ENCODE results near the gene ADSL. TPM values are rescaled to one million over a fixed set of nuclear protein-coding genes. Genes with fewer than 3 reads are reported as not detected.
"Not testable (repeated sequence)": the region's sequence is repeated elsewhere in the genome, so short reads cannot be mapped to it uniquely, and the experiment has no call there.

ADSL gene
- total and polyA plus RNA-seq, 5 donors = 31.7 to 51.0 (median 39.1) TPM

DNA sequence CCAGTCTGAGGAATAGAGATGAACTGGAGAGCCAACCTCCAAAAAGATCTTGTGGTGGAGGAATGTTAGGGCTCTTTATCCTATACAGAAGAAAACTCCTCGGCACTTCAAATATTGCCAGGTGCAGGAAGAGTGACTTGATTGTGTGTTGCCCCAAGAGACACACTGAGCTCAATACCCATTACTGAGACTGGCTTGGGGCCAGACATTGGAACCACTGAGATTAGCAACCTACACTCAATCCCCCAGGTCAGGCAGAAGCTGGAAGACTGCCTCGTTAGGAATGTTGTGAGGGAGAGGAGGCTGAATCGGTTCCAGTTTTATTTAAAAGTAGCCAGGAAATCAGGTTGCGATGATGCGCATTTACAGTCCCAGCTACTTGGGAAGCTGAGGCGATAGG, 21.7 kb downstream of the ADSL start:
- H3K27ac ChIP-seq (ENCODE audit: low read length) = no peak overlapping the region
- ATAC-seq (no peak), DNase-seq (no peak)

DNA sequence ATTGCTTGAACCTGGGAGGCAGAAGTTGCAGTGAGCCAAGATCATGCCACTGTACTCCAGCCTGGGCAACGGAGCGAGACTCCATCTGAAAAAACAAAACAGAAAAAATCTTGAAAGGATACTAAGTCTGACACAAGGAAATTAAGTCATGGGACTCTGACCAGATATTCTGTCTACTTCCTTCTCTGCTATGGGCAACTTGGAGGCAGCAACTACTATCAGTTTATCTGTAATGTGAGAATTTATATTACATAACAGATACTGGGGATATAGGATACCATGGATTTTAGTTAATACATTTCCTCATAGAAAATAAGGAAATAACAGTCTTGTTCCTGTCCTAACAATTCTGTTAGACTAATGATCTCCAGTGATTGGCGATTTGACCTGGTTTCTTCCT, 22.5 kb downstream of the ADSL start:
- DNase-seq (no peak), ATAC-seq (no peak)
- H3K4me1 ChIP-seq (ENCODE audit: control insufficient read depth, insufficient read depth, low read length) = no peaks in the 10 kb centered on the region
- no peaks in the 10 kb centered on the region for H3K27me3 ChIP-seq (ENCODE audit: control insufficient read depth, insufficient read depth)
- intact Hi-C loops (cut with DNase I) = no loop called here
- no peak overlapping the region for H3K27ac ChIP-seq (ENCODE audit: low read length)
- H3K9me3 ChIP-seq (ENCODE audit: control insufficient read depth, low read length) = no peaks in the 10 kb centered on the region
- WGBS = 85% methylated on average over 3 of the region's 3 CpGs
- H3K4me3 ChIP-seq (ENCODE audit: low read length) = no peak overlapping the region

More for the DNA sequence above, 21.7 kb downstream of the ADSL start:
- H3K4me3 ChIP-seq (ENCODE audit: low read length) = no peak overlapping the region
- 57% methylated on average over 6 of the region's 6 CpGs for WGBS
- H3K4me1 ChIP-seq (ENCODE audit: control insufficient read depth, insufficient read depth, low read length) = no peaks in the 10 kb centered on the region
- no peaks in the 10 kb centered on the region for H3K27me3 ChIP-seq (ENCODE audit: control insufficient read depth, insufficient read depth)
- no peaks in the 10 kb centered on the region for H3K9me3 ChIP-seq (ENCODE audit: control insufficient read depth, low read length)
- intact Hi-C loops (cut with DNase I) = no loop called here

DNA sequence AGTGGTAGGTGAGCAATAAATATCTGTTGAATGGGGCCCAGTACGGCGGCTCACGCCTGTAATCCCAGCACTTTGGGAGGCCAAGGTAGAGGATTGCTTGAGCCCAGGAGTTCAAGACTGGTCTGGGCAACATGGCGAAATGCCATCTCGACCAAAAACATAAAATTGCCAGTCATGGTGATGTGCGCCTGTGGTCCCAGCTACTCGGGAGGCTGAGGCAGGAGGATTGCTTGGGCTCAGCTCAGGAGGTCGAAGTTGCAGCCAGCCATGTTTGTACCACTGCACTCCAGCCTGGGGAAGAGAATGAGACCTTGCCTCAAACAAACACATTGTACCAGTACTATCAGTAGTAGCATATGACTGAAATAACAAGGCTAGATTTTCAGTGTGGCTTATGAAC, 28.3 kb downstream of the ADSL start:
- Histone ChIP-seq H3K27ac (ENCODE audit: low read length) (no peak overlapping the region), H3K4me3 (ENCODE audit: low read length) (no peak overlapping the region), H3K9me3 (ENCODE audit: control insufficient read depth, low read length) (no peaks in the 10 kb centered on the region), H3K4me1 (ENCODE audit: control insufficient read depth, insufficient read depth, low read length) (peaks cover 1% of the 10 kb centered on the region), H3K27me3 (ENCODE audit: control insufficient read depth, insufficient read depth) (no peaks in the 10 kb centered on the region)
- no peak for DNase-seq
- intact Hi-C loops (cut with DNase I) = no loop called here
- WGBS = 97% methylated on average over 8 of the region's 8 CpGs
- ATAC-seq = no peak

GRCh38 chr22:40376149-40376548, 29.8 kb downstream of the ADSL start:
- Histone ChIP-seq H3K9me3 (ENCODE audit: control insufficient read depth, low read length) (no peaks in the 10 kb centered on the region), H3K27me3 (ENCODE audit: control insufficient read depth, insufficient read depth) (no peaks in the 10 kb centered on the region), H3K27ac (ENCODE audit: low read length) (no peak overlapping the region), H3K4me3 (ENCODE audit: low read length) (no peak overlapping the region), H3K4me1 (ENCODE audit: control insufficient read depth, insufficient read depth, low read length) (peaks cover 1% of the 10 kb centered on the region)
- ATAC-seq (no peak), DNase-seq (no peak)
- WGBS = 71% methylated on average over 5 of the region's 5 CpGs
- intact Hi-C loops (cut with DNase I) = no loop called here

DNA sequence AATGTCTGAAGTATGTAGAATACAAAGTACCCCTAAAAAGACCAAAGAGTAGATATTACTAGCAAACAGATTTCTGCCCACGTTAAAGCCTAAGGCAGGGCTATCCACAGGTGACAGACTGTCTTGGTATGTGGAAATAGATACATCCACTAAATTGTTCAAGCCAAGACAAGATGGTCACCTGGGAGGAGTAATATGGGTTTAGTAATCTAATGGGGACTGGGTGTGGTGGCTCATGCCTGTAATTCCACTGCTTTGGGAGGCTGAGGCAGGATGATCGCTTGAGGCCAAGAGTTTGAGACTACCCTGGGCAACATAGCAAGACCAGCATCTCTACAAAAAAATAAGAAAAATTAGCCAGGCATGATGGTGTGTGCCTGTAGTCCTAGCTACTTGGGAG, 31.6 kb downstream of the ADSL start:
- Histone ChIP-seq H3K4me3 (ENCODE audit: low read length) (no peak overlapping the region), H3K9me3 (ENCODE audit: control insufficient read depth, low read length) (no peaks in the 10 kb centered on the region), H3K27me3 (ENCODE audit: control insufficient read depth, insufficient read depth) (no peaks in the 10 kb centered on the region), H3K4me1 (ENCODE audit: control insufficient read depth, insufficient read depth, low read length) (peaks cover 1% of the 10 kb centered on the region), H3K27ac (ENCODE audit: low read length) (no peak overlapping the region)
- intact Hi-C loops (cut with DNase I) = no loop called here
- DNase-seq (no peak), ATAC-seq (no peak)
- 95% methylated on average over 2 of the region's 2 CpGs for WGBS

- H3K4me3 ChIP-seq (ENCODE audit: low read length); H3K27ac ChIP-seq (ENCODE audit: low read length); ATAC-seq; H3K9me3 ChIP-seq (ENCODE audit: control insufficient read depth, low read length); intact Hi-C loops (cut with DNase I); H3K4me1 ChIP-seq (ENCODE audit: control insufficient read depth, insufficient read depth, low read length); H3K27me3 ChIP-seq (ENCODE audit: control insufficient read depth, insufficient read depth); DNase-seq: not testable (repeated sequence)
- WGBS = 92% methylated on average over 11 of the region's 11 CpGs
These were observed 32.1 kb downstream of the ADSL start for GRCh38 chr22:40378448-40378847.

GRCh38 chr22:40381461-40381860, 35.2 kb downstream of the ADSL start:
- no peak for ATAC-seq
- no peak overlapping the region for H3K27ac ChIP-seq (ENCODE audit: low read length)

DNA sequence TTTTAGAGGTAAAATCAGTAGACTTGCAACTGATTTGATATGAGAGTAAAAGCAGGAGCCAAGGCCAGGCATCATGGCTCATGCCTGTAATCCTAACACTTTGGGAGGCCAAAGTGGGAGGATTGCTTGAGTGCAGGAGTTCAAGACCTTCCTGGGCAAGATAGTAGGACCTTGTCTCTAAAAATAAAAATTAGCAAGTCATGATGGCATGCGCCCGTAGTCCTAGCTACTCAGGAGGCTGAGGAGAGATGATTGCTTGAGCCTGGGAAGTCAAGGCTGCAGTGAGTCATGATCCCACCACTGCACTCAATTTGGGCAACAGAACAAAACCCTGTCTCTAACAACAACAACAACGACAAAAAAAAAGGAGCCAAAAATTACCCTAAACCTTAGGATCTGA, 37.6 kb downstream of the ADSL start:
- Histone ChIP-seq H3K4me3 (ENCODE audit: low read length) (no peak overlapping the region), H3K4me1 (ENCODE audit: control insufficient read depth, insufficient read depth, low read length) (peaks cover 3% of the 10 kb centered on the region), H3K27me3 (ENCODE audit: control insufficient read depth, insufficient read depth) (no peaks in the 10 kb centered on the region), H3K27ac (ENCODE audit: low read length) (no peak overlapping the region), H3K9me3 (ENCODE audit: control insufficient read depth, low read length) (no peaks in the 10 kb centered on the region)
- WGBS = 67% methylated on average over 3 of the region's 3 CpGs
- intact Hi-C loops (cut with DNase I) = no loop called here
- DNase-seq (no peak), ATAC-seq (no peak)

More at GRCh38 chr22:40381461-40381860, 35.2 kb downstream of the ADSL start:
- 96% methylated on average over 3 of the region's 3 CpGs for WGBS
- no peak overlapping the region for H3K4me3 ChIP-seq (ENCODE audit: low read length)
- no peaks in the 10 kb centered on the region for H3K27me3 ChIP-seq (ENCODE audit: control insufficient read depth, insufficient read depth)
- intact Hi-C loops (cut with DNase I) = no loop called here
- DNase-seq = no peak
- peaks cover 3% of the 10 kb centered on the region for H3K4me1 ChIP-seq (ENCODE audit: control insufficient read depth, insufficient read depth, low read length)
- no peaks in the 10 kb centered on the region for H3K9me3 ChIP-seq (ENCODE audit: control insufficient read depth, low read length)

DNA sequence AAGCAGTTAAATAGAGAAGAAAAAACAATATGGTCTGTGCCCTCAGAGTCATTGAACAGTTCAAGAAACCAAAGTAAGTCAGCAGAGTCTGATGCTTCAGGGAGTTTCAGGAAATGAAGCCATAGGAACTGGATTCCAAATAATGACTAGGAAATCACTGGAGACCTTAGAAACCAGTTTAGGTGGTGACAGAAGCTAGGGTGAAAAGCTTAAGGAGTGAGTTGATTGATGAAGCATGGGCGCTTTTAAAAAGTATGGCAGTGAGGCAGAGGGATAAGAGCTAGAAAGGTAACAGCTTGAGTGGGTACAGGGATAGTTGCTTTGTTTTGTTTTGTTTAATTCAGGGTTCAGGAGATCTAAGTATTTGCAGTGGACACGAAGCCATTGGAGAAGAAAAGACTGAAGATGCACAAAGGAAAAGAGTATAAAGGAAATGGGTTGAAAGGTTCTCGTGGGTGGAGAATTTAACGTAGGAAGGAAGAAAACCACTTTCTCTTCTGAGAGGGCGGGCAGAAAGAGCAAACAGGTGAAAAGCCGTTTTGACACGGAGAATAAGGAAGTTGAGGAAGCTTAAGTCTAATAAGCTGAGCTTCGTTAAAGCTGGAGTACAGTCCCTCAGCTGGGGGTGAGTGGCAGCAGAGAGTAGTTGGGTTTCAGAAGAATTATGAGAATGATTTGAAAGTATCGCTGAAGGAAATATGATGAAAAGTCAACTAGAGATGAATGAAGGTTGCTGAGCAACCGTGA, 38.9 kb downstream of the ADSL start:
- intact Hi-C loops (cut with DNase I) = no loop called here
- no peaks in the 10 kb centered on the region for H3K27me3 ChIP-seq (ENCODE audit: control insufficient read depth, insufficient read depth)
- DNase-seq = no peak
- H3K9me3 ChIP-seq (ENCODE audit: control insufficient read depth, low read length) = no peaks in the 10 kb centered on the region
- H3K4me1 ChIP-seq (ENCODE audit: control insufficient read depth, insufficient read depth, low read length) = peaks cover 3% of the 10 kb centered on the region
- H3K27ac ChIP-seq (ENCODE audit: low read length) = no peak overlapping the region
- 76% methylated on average over 10 of the region's 10 CpGs for WGBS
- no peak overlapping the region for H3K4me3 ChIP-seq (ENCODE audit: low read length)
- no peak for ATAC-seq

- DNase-seq = no peak
- peak; percentile 50 to 51 for ATAC-seq
- Histone ChIP-seq H3K27ac (ENCODE audit: low read length) (no peak overlapping the region), H3K4me3 (ENCODE audit: low read length) (no peak overlapping the region), H3K4me1 (ENCODE audit: control insufficient read depth, insufficient read depth, low read length) (peaks cover 3% of the 10 kb centered on the region), H3K27me3 (ENCODE audit: control insufficient read depth, insufficient read depth) (no peaks in the 10 kb centered on the region), H3K9me3 (ENCODE audit: control insufficient read depth, low read length) (no peaks in the 10 kb centered on the region)
- 87% methylated on average over 5 of the region's 5 CpGs for WGBS
- intact Hi-C loops (cut with DNase I) = no loop called here
These were observed 41.4 kb downstream of the ADSL start for GRCh38 chr22:40387746-40388145.

DNA sequence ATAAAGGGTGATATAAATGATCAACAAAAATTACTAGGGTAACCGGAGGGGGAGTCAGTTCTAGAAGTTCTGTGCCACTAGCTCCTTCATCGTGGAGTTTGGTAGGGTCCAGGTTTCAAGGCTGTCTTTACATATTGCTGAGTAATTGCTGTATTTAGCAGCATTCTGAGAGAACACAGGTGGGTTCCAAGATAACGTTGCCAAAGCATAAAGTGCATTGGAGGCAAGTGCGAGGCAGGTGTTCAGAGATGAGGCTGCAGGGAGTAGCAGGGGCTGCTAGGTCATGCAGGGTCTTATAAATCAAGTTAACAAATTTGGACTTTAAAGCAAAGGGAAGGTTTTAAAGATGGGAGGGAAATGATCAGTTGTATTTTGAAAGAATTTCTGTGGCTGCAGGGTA, 41.9 kb downstream of the ADSL start:
- 87% methylated on average over 4 of the region's 4 CpGs for WGBS
- DNase-seq (no peak), ATAC-seq (no peak)
- no peak overlapping the region for H3K27ac ChIP-seq (ENCODE audit: low read length)
- no peaks in the 10 kb centered on the region for H3K27me3 ChIP-seq (ENCODE audit: control insufficient read depth, insufficient read depth)
- no peaks in the 10 kb centered on the region for H3K9me3 ChIP-seq (ENCODE audit: control insufficient read depth, low read length)
- intact Hi-C loops (cut with DNase I) = no loop called here
- H3K4me3 ChIP-seq (ENCODE audit: low read length) = no peak overlapping the region
- H3K4me1 ChIP-seq (ENCODE audit: control insufficient read depth, insufficient read depth, low read length) = peaks cover 3% of the 10 kb centered on the region

- no peak for DNase-seq
- H3K27ac ChIP-seq (ENCODE audit: low read length) = no peak overlapping the region
- no peaks in the 10 kb centered on the region for H3K27me3 ChIP-seq (ENCODE audit: control insufficient read depth, insufficient read depth)
- intact Hi-C loops (cut with DNase I) = no loop called here
- no peaks in the 10 kb centered on the region for H3K4me1 ChIP-seq (ENCODE audit: control insufficient read depth, insufficient read depth, low read length)
- H3K9me3 ChIP-seq (ENCODE audit: control insufficient read depth, low read length) = no peaks in the 10 kb centered on the region
- H3K4me3 ChIP-seq (ENCODE audit: low read length) = no peak overlapping the region
- WGBS = 80% methylated on average over 2 of the region's 2 CpGs
- ATAC-seq = no peak
These were observed 45.1 kb downstream of the ADSL start for GRCh38 chr22:40391417-40391816.

Measured in right cardiac atrium (tissue), 5 donors.